Stomach (tissue), 9 donors: ENCODE results near the gene SGMS1. TPM values are rescaled to one million over a fixed set of nuclear protein-coding genes. Genes with fewer than 3 reads are reported as not detected.

ENCODE experiments used
- DNase-seq, 2 donors: peaks; one replicate each; pipeline versions ENCODE4 v3.0.0 to v3.0.0-alpha.2; 2013 to 2019
- H3K27ac ChIP-seq, 5 donors: fragments of 200-600 bp in 4 of 5; sonication (generic) in 4 of 5; one replicate each; pipeline ENCODE4 v1.5.1; 2013 to 2019; ENCODE audit warnings: mild to moderate bottlenecking in 1 of 5, moderate library complexity in 1 of 5
- H3K27me3 ChIP-seq, 3 donors: fragments of 200-600 bp; sonication (generic); one replicate each; pipeline ENCODE4 v1.5.1; 2017 to 2019; ENCODE audit warnings: mixed run types in 1 of 3
- H3K36me3 ChIP-seq, 4 donors: fragments of 200-600 bp; sonication (generic); 1 replicate in 3 of 4; 2 replicates in 1 of 4; pipeline ENCODE4 v1.5.1; 2016 to 2019
- H3K4me1 ChIP-seq, 4 donors: fragments of 200-600 bp; sonication (generic); one replicate each; pipeline ENCODE4 v1.5.1; 2016 to 2019
- H3K4me3 ChIP-seq, 4 donors: fragments of 200-600 bp; sonication (generic) in 3 of 4; one replicate each; pipeline ENCODE4 v1.5.1; 2016 to 2019; ENCODE audit warnings: mild to moderate bottlenecking in 1 of 4
- H3K9me3 ChIP-seq, 4 donors: fragments of 200-600 bp; sonication (generic); one replicate each; pipeline ENCODE4 v1.5.1; 2016 to 2019
- CTCF ChIP-seq, 7 experiments: fragments of 450-650 bp in 4 of 7; fragments of 200-600 bp in 3 of 7; sonication (generic) in 3 of 7; IDR thresholded peaks; one replicate each; pipeline ENCODE4 v1.5.1; 2016 to 2019; ENCODE audit warnings: antibody characterized with exemption in 7 of 7, control low read depth in 2 of 7, mild to moderate bottlenecking in 1 of 7
- EP300 ChIP-seq: sonication (generic); formaldehyde crosslinking; IDR thresholded peaks from one replicate; pipeline ENCODE4 v1.6.1; 2017; ENCODE audit warnings: antibody characterized with exemption
- POLR2A ChIP-seq, 4 donors: fragments of 450-650 bp; IDR thresholded peaks; one replicate each; pipeline ENCODE4 v1.6.1; 2016; ENCODE audit warnings: antibody characterized with exemption in 4 of 4, control low read depth in 2 of 4, mild to moderate bottlenecking in 1 of 4, moderate library complexity in 1 of 4
- POLR2AphosphoS5 ChIP-seq, 3 donors: sonication (generic); formaldehyde crosslinking; IDR thresholded peaks; one replicate each; pipeline ENCODE4 v1.6.1; 2016; ENCODE audit warnings: antibody characterized with exemption in 3 of 3
- WGBS, 5 donors: extraction: QIAGEN DNeasy Blood & Tissue Kit in 3 of 5; methylation state at CpG; one replicate each; pipeline versions ENCODE4 v1.1.5 to v1.1.7; 2013 to 2018; 5-methylcytosine and 5-hydroxymethylcytosine counted together
- intact Hi-C: fragments of 100-400 bp; cut with DNase I; formaldehyde crosslinking; loops from one replicate; pipeline ENCODE4 v1.15.1; 2023; ENCODE audit warnings: low total_unique reads
- polyA plus RNA-seq, 3 donors: library from polyadenylated mRNA; stranded (reverse); fragments of 200-250 nt; gene quantifications; one replicate each; pipeline ENCODE4 v1.2.3, GENCODE V29; 2013
- total RNA-seq, 5 donors: library from RNA; depleted of rRNA; stranded (reverse); fragments of >200 nt; gene quantifications; one replicate each; pipeline versions ENCODE4 v1.1.0 to v1.2.3, GENCODE V29; 2014 to 2016
- donor health status: healthy with polysubstance abuse.
- donor health status: Bipolar disorder and iron deficiency.
- donor health status: healthy.

Gene SGMS1
- total and polyA plus RNA-seq, 8 donors = 6.2 to 229 (median 49.6) TPM

DNA sequence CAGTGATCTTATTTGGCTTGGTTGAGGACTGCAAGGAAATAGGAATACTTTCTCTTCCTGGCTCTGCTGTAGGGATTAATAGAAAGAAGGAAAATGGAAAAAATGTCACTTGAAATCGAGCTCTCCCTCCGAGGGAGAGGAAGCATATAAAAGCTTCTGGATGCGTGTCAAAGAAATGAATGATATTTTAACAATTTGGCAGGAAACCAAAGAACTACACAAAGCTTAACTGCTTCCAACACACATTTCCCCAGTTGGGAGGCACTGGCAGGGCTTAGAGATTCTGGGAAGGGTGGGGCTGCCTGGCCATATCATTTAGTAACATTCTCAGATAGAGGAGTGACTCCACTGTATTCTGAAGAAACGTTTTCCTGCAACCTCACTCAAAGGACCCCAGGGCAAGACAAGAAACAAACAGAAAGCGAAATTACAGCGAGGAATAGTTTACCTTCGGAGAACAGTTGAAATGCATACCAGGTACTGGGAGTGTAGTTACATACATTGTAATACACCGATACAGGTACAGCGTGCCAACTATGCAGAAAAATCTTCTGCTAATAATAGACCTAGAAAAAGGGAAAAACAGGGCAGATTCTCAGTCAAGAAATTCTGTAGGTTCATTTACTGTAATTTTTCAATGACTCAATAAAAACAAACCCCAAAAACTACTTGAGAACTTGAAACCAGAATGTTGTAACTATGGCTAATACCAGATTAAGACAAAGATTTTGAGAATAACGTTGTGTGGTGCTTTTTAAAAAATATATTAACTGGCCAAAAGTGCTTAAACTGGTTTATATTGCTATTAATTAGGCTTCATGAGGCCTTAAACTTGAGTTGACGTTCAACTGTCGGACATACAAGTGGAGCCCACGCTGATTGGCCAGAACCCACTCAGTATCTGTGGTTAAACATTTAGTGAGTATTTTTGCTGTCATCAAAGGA is 296.7 kb downstream of the SGMS1 start:
- Histone ChIP-seq H3K36me3 (no peaks in the 10 kb centered on the region), H3K27ac (peak overlapping the region in 4 of 5 donors; percentile 53 to 75 (median 60)), H3K9me3 (no peaks in the 10 kb centered on the region), H3K4me1 (peaks cover 3 to 44% (median 26%) of the 10 kb centered on the region in 4 donors), H3K4me3 (no peak overlapping the region), H3K27me3 (no peaks in the 10 kb centered on the region)
- 28 to 43% (median 33%) methylated on average over 12 to 13 of the region's 13 CpGs for WGBS, 5 donors
- peak in 1 of 2 donors; percentile 77 for DNase-seq
- TF ChIP-seq EP300 (no peak), POLR2AphosphoS5 (IDR thresholded peaks at IDR 0.05) (peak in 1 of 3 donors; percentile 47)
- intact Hi-C loops = no loop called here

DNA sequence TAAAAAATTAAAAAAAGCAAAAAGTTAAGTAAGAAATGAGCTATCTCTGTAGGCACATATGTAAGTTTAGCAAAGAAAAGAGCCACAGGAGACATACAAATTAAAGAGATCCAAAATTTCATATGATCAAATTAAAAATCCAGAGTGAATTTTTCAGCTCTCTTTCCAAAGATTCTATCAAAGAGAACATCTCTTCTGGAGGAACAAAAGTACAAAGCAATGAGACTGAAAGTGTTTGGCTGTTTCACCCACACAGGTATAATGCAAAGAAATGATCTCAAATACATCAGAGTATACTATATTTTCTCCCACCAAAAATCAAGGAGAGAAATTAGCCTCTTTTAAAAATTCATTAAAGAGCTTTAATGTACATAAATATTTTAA is 297.6 kb downstream of the SGMS1 start:
- intact Hi-C loops = no loop called here
- Histone ChIP-seq H3K9me3 (no peaks in the 10 kb centered on the region), H3K4me3 (no peak overlapping the region), H3K27me3 (no peaks in the 10 kb centered on the region), H3K4me1 (peaks cover 3 to 49% (median 26%) of the 10 kb centered on the region in 4 donors), H3K27ac (peak overlapping the region in 4 of 5 donors; percentile 53 to 75 (median 60)), H3K36me3 (no peaks in the 10 kb centered on the region)
- TF ChIP-seq POLR2A (IDR thresholded peaks at IDR 0.05) (no peak), POLR2AphosphoS5 (IDR thresholded peaks at IDR 0.05) (no peak), EP300 (no peak), CTCF (IDR thresholded peaks at IDR 0.05) (no peak)
- no peak for DNase-seq

GRCh38 chr10:50325449-50326171 is 298.1 kb downstream of the SGMS1 start:
- Histone ChIP-seq H3K9me3 (no peaks in the 10 kb centered on the region), H3K4me3 (no peak overlapping the region), H3K27ac (peak overlapping the region in 4 of 5 donors; percentile 25 to 75 (median 60)), H3K36me3 (no peaks in the 10 kb centered on the region), H3K27me3 (no peaks in the 10 kb centered on the region), H3K4me1 (peaks cover 3 to 49% (median 26%) of the 10 kb centered on the region in 4 donors)
- WGBS, 5 donors = 46 to 54% (median 50%) methylated on average over 6 of the region's 6 CpGs
- DNase-seq = peak; percentile 14 to 52
- TF ChIP-seq POLR2AphosphoS5 (IDR thresholded peaks at IDR 0.05) (peak in 2 of 3 donors; percentile 36 to 74), CTCF (IDR thresholded peaks at IDR 0.05) (no peak), EP300 (no peak)
- intact Hi-C loops = no loop called here

DNA sequence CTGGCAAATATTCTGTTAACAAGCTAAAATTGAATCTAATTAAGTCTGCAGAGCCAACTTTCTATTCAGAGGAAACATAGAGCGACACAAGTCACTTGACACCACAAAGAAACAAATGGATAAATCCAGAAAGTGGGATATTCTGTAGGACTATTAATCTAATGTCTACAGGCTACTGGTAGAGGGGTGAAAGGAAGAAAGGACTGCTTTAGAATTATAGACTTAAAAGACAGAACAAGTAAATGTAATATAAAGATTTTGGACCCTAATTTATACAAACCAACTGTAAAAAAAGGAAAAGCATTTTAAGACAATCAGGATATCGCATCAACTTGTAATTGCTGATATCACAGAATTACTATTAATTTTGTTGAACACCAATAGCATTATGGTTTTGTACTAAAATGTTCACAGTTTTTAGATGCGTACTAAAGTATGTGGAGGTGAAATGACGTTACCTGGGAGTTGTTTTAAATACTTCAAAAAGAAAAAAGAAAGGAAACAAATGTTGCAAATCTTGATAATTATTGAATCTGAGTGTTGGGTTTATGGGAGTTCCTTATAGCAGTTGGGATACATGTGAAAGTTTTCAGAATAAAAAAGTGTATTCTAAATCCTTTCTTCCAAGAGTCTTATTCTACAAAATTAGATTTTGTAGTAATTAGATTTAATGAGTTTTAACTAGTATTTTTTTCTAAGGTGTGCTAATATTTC is 298.9 kb downstream of the SGMS1 start:
- 71 to 97% (median 97%) methylated on average over 4 of the region's 4 CpGs for WGBS, 5 donors
- no peak for DNase-seq
- no peak for TF ChIP-seq POLR2AphosphoS5 (IDR thresholded peaks at IDR 0.05)
- no peak for TF ChIP-seq EP300
- no peak for TF ChIP-seq POLR2A (IDR thresholded peaks at IDR 0.05)
- TF ChIP-seq CTCF (IDR thresholded peaks at IDR 0.05) = no peak
- Histone ChIP-seq H3K27ac (peak overlapping the region in 4 of 5 donors; percentile 14 to 75 (median 60)), H3K27me3 (no peaks in the 10 kb centered on the region), H3K4me1 (peaks cover 3 to 49% (median 26%) of the 10 kb centered on the region in 4 donors), H3K36me3 (no peaks in the 10 kb centered on the region), H3K4me3 (no peak overlapping the region), H3K9me3 (no peaks in the 10 kb centered on the region)
- intact Hi-C loops = no loop called here
